IPS-15b (cell line): ENCODE data around the gene PKDREJ.

ENCODE experiments used
- H3K27me3 ChIP-seq: one replicate; pipeline ENCODE4 v1.6.1; 2013; ENCODE audit warnings: low read length; ENCODE audit not compliant: control insufficient read depth, insufficient read depth
- H3K36me3 ChIP-seq: one replicate; pipeline ENCODE4 v1.6.1; 2013; ENCODE audit warnings: low read length; ENCODE audit not compliant: control insufficient read depth, insufficient read depth
- H3K4me1 ChIP-seq: one replicate; pipeline ENCODE4 v1.6.1; 2013; ENCODE audit warnings: mild to moderate bottlenecking, low read length; ENCODE audit not compliant: control insufficient read depth, insufficient read depth
- H3K4me3 ChIP-seq: one replicate; pipeline ENCODE4 v1.5.1; 2013; ENCODE audit warnings: low read depth, low read length
- H3K9ac ChIP-seq: one replicate; pipeline ENCODE4 v1.6.1; 2013; ENCODE audit warnings: low read depth, mild to moderate bottlenecking, low read length
- H3K9me3 ChIP-seq: one replicate; pipeline ENCODE4 v1.6.1; 2013; ENCODE audit warnings: mild to moderate bottlenecking, low read length; ENCODE audit not compliant: control insufficient read depth, insufficient read depth

Gene PKDREJ

GRCh38 chr22:46240073-46240472 lies 23.1 kb downstream of the PKDREJ start:
- Histone ChIP-seq H3K4me3 (no peak overlapping the region), H3K27me3 (no peaks in the 10 kb centered on the region), H3K9me3 (no peaks in the 10 kb centered on the region), H3K36me3 (peaks cover 9% of the 10 kb centered on the region), H3K4me1 (no peaks in the 10 kb centered on the region), H3K9ac (no peak overlapping the region)

- no peak overlapping the region for H3K9ac ChIP-seq
Observed at GRCh38 chr22:46239261-46240048, 23.7 kb downstream of the PKDREJ start.

GRCh38 chr22:46238541-46238940 lies 24.6 kb downstream of the PKDREJ start:
- peaks cover 6% of the 10 kb centered on the region for H3K36me3 ChIP-seq
- H3K27me3 ChIP-seq = no peaks in the 10 kb centered on the region
- no peaks in the 10 kb centered on the region for H3K9me3 ChIP-seq
- H3K4me1 ChIP-seq = no peaks in the 10 kb centered on the region
- no peak overlapping the region for H3K4me3 ChIP-seq
- H3K9ac ChIP-seq = no peak overlapping the region

More at GRCh38 chr22:46239261-46240048, 23.7 kb downstream of the PKDREJ start:
- H3K36me3 ChIP-seq = peaks cover 6% of the 10 kb centered on the region
- H3K27me3 ChIP-seq = no peaks in the 10 kb centered on the region
- H3K4me1 ChIP-seq = no peaks in the 10 kb centered on the region
- H3K4me3 ChIP-seq = no peak overlapping the region
- no peaks in the 10 kb centered on the region for H3K9me3 ChIP-seq

GRCh38 chr22:46237453-46238124 lies 25.6 kb downstream of the PKDREJ start:
- Histone ChIP-seq H3K4me1 (no peaks in the 10 kb centered on the region), H3K36me3 (peaks cover 6% of the 10 kb centered on the region), H3K9ac (no peak overlapping the region), H3K27me3 (no peaks in the 10 kb centered on the region), H3K4me3 (no peak overlapping the region), H3K9me3 (no peaks in the 10 kb centered on the region)

- H3K36me3 ChIP-seq = peaks cover 6% of the 10 kb centered on the region
- no peaks in the 10 kb centered on the region for H3K4me1 ChIP-seq
Observed at GRCh38 chr22:46234969-46235368, 28.2 kb downstream of the PKDREJ start.

GRCh38 chr22:46233231-46233630 lies 29.9 kb downstream of the PKDREJ start:
- Histone ChIP-seq H3K27me3 (no peaks in the 10 kb centered on the region), H3K9ac (no peak overlapping the region), H3K4me3 (no peak overlapping the region), H3K36me3 (no peaks in the 10 kb centered on the region), H3K4me1 (no peaks in the 10 kb centered on the region), H3K9me3 (no peaks in the 10 kb centered on the region)

More at GRCh38 chr22:46234969-46235368, 28.2 kb downstream of the PKDREJ start:
- no peak overlapping the region for H3K4me3 ChIP-seq
- no peaks in the 10 kb centered on the region for H3K9me3 ChIP-seq
- H3K9ac ChIP-seq = no peak overlapping the region
- H3K27me3 ChIP-seq = no peaks in the 10 kb centered on the region

GRCh38 chr22:46230262-46230901 lies 32.8 kb downstream of the PKDREJ start:
- H3K9ac ChIP-seq = no peak overlapping the region
- no peaks in the 10 kb centered on the region for H3K4me1 ChIP-seq
- H3K9me3 ChIP-seq = no peaks in the 10 kb centered on the region
- H3K4me3 ChIP-seq = no peak overlapping the region
- H3K36me3 ChIP-seq = peaks cover 6% of the 10 kb centered on the region
- H3K27me3 ChIP-seq = no peaks in the 10 kb centered on the region

GRCh38 chr22:46229701-46230100 lies 33.4 kb downstream of the PKDREJ start:
- H3K4me1 ChIP-seq = no peaks in the 10 kb centered on the region
- no peak overlapping the region for H3K9ac ChIP-seq
- H3K27me3 ChIP-seq = no peaks in the 10 kb centered on the region
- H3K4me3 ChIP-seq = no peak overlapping the region
- H3K9me3 ChIP-seq = no peaks in the 10 kb centered on the region
- H3K36me3 ChIP-seq = peaks cover 6% of the 10 kb centered on the region

- no peaks in the 10 kb centered on the region for H3K4me1 ChIP-seq
Observed at GRCh38 chr22:46226577-46226976, 36.6 kb downstream of the PKDREJ start.

GRCh38 chr22:46225631-46226030 lies 37.5 kb downstream of the PKDREJ start:
- Histone ChIP-seq H3K4me1 (no peaks in the 10 kb centered on the region), H3K4me3 (no peak overlapping the region), H3K9ac (no peak overlapping the region), H3K36me3 (peaks cover 6% of the 10 kb centered on the region), H3K27me3 (no peaks in the 10 kb centered on the region), H3K9me3 (no peaks in the 10 kb centered on the region)

More at GRCh38 chr22:46226577-46226976, 36.6 kb downstream of the PKDREJ start:
- no peaks in the 10 kb centered on the region for H3K27me3 ChIP-seq
- no peak overlapping the region for H3K4me3 ChIP-seq
- peaks cover 6% of the 10 kb centered on the region for H3K36me3 ChIP-seq
- no peak overlapping the region for H3K9ac ChIP-seq
- H3K9me3 ChIP-seq = no peaks in the 10 kb centered on the region

GRCh38 chr22:46224898-46225290 lies 38.2 kb downstream of the PKDREJ start:
- no peak overlapping the region for H3K4me3 ChIP-seq
- no peaks in the 10 kb centered on the region for H3K4me1 ChIP-seq
- peaks cover 6% of the 10 kb centered on the region for H3K36me3 ChIP-seq
- no peak overlapping the region for H3K9ac ChIP-seq
- H3K27me3 ChIP-seq = no peaks in the 10 kb centered on the region
- no peaks in the 10 kb centered on the region for H3K9me3 ChIP-seq
